SK-N-SH (cell line): ENCODE measurements around the gene ZC3H12C.

Experiments used
- YY1 ChIP-seq: IDR thresholded peaks from 2 replicates; pipeline ENCODE4 v1.4.0; 2012; ENCODE audit warnings: low read depth, mild to moderate bottlenecking
- TF ChIP-seq, protein P1 (sequence below): fragments of 200-600 bp; sonication (generic); IDR thresholded peaks from 2 replicates; pipeline ENCODE4 v1.6.1; 2017; ENCODE audit warnings: antibody characterized with exemption, mild to moderate bottlenecking, moderate library complexity

GRCh38 chr11:110219006-110219785 lies 126.0 kb downstream of the ZC3H12C start:
- TF ChIP-seq, protein P1, sequence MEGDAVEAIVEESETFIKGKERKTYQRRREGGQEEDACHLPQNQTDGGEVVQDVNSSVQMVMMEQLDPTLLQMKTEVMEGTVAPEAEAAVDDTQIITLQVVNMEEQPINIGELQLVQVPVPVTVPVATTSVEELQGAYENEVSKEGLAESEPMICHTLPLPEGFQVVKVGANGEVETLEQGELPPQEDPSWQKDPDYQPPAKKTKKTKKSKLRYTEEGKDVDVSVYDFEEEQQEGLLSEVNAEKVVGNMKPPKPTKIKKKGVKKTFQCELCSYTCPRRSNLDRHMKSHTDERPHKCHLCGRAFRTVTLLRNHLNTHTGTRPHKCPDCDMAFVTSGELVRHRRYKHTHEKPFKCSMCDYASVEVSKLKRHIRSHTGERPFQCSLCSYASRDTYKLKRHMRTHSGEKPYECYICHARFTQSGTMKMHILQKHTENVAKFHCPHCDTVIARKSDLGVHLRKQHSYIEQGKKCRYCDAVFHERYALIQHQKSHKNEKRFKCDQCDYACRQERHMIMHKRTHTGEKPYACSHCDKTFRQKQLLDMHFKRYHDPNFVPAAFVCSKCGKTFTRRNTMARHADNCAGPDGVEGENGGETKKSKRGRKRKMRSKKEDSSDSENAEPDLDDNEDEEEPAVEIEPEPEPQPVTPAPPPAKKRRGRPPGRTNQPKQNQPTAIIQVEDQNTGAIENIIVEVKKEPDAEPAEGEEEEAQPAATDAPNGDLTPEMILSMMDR = no peak
- no peak for TF ChIP-seq YY1
